Stimulated activated naive CD4-positive, alpha-beta T cell (primary cell): ENCODE data around the gene PHACTR3.

Source experiments
- DNase-seq, 6 experiments: peaks; one replicate each; lab custom pipeline; 2025; lab: John Stamatoyannopoulos, UW

The PHACTR3 gene

DNA sequence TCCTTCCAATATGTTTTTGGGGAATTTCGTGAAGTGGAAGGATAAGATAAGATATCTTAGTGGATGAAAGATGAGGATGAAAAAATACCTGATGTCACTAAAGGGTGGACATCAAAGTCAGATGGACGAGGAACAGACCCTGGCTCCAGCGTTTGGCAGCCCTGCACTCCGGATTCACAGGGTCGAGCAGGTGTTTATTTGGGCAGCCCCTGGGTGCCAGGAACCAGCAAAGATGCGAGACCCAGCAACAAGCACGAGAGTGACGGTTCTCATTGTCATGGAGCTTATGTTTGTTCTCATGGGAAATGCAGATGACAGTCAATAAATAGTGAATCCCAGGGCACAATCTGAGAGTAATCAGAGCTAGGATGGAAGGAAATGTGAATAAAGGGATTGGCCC is 131.1 kb downstream of the PHACTR3 start:
- no peak for DNase-seq

DNA sequence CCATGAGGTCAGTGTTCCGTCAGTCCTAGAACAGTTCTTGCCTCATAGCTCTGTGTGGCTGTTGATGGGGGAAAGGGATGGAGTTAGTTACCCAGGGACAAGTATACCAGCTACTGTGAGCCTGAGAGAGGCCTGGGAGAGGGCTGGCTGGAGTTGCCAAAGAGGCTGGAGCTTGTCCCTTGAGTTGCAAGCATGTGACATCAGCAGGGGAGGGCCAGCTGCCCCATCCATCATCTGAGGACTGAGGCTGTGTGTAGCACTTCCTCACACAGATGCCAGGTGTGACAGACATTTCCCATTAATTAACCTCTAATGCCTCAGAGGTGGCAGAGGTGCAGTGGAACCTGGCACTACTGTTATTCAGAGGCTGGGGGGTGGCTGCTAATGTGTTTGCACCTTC is 131.6 kb downstream of the PHACTR3 start:
- DNase-seq = no peak

DNA sequence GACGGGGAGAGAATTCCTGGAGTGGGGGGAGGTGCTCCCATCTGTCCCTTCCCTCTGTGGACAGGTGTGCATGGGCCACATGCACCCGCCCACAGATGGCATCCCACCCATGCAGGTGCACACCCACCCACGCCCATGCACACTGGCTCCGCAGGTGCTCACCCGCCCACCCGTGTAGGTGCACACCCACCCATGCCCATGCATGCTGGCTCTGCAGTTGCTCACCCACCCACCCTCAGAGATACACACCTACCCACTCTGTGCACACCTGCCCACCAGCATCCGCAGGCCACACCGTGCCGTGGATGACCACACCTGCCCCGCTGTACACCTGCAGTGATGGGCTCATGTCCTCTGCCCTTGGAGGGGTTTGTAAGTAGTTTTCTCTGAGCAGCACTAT is 132.0 kb downstream of the PHACTR3 start:
- DNase-seq = no peak

DNA sequence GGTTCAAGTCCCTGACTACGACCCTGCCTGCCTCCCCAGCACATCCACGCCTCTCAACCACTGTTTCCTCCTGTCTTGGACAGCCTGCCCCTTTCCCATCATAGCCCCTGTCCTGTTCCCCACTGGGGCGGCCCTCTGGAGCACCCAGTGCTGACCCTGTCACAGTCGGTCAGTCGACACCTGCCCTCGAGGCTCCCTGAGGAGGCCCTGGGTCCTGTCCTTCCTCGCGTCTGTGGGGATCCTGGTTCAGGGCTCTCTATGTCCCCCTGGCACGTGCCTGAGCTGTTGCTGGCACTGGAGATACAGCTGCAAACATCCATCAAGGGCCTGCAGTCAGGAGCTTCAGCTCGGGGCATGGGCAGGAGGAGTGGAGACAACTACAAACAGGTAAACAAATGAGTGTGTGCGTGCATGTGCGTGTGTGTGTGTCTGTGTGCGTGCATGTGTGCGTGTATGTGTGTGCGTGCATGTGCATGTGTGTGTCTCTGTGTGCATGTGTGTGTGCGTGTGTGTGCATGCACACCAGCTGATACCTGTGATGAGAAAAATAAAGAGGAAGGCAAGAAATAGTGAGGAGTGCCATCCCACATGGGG is 132.8 kb downstream of the PHACTR3 start:
- no peak for DNase-seq

DNA sequence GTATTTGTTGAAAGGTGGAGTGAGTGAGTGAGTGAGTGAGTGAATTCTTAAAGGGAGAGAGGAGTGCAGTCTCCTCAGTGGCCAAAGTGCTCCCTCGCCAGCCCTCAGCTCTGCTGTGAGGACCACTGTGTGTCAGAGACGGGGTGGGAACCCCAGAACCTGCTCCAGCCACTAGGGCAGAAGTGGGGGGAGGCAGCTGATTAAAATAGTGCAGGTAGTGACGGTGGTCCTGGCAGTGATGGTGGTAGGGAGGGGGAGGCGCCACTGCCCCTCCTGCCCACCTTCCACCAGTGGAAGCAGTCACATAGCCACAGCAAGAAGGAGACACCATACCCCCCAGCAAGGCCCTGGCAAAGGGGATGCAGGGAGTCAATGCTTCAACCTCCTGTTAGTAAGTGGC is 133.5 kb downstream of the PHACTR3 start:
- DNase-seq = no peak

DNA sequence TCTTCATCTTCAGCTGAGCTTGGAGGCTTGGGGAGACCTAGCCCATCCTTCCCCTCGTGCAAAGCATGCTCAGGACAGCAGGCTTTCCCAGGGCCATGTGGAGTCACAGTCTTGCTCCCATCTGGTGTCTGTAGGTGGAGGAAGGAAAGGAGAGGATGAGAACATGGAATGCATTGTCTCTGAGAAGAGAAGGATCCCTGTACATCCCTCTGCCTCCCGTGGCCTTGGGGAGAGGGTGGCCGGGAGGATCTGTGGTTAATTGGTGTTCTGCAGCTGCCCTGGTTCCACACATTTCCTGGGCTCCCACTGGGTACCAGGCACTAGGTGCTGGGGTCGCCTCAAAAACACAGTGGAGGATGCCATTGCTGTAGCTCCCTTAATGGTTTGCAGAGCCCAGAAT is 134.5 kb downstream of the PHACTR3 start:
- no peak for DNase-seq

DNA sequence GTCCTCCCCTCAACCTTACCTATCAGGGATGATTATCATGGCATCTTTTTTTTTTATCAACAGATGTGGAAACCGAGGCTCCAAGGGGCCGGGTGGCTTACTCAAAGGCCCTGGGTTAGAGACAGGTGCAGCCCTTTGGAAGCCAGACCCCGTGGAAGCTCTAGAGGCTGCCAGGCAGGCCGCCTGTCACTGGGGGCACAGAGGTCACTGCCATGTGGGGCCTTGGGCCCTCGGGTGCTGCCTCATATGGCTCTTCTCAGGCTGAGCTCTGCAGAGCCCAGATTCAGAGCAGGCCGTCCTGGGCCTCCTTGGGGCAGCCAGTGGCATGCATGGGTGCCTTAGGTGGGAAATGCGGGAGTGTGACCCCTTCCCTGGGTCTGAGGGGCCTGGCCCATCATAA is 136.3 kb downstream of the PHACTR3 start:
- no peak for DNase-seq

DNA sequence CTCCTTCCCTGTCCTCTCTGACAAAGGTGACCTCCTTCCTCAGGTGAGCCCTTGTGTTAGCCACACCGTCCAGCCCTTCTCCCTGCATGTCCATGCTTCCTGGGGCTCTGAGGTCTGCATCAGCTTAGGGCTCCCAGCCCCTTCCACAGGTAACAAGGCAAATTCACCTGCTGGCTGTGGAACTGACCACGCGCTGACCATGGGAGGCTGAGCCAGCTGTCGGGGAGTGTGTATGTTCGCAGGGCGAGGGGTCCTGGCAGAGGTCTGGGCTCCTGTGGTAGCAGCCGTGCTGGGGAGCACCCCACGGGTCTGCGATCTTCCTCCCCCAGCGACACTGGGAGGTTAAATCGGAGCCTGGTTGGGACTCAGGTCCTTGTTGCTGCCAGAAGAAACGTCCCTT is 136.7 kb downstream of the PHACTR3 start:
- DNase-seq = no peak

DNA sequence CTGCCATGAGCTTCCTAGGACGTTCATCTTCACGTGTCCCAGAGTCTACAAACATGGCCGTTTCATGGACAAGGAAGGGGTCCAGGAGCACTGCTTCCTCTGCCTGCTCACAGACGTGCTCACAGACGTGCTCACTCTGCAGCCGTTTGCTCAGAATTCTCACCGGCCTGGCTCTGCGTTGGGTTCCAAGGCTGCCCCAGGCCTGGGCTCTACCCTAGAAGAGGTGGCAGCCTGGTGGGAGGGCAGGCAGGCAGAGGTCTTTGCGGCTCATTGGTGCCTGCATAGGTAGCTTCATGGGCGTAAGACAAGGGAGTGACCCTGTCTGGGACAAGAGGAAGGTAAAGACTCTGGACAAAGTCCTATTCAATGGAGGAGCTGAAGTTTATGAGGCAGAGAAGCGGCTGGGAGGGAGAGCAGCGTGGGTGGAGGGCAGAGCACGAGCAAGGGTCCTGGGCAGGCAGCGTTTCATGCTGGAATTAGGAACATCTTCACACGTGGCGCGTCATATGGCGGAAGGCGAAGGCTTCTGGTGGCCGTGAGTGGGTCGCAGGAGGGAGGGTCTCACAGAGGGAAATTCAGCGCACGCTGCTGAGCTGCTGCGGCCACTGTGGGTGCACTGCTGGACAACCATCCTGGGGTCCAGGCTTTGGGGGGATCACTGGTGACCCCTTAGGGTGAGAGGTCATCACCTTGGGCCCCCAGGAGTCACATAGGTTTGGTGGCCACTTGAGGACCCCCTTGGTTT is 138.2 kb downstream of the PHACTR3 start:
- no peak for DNase-seq

DNA sequence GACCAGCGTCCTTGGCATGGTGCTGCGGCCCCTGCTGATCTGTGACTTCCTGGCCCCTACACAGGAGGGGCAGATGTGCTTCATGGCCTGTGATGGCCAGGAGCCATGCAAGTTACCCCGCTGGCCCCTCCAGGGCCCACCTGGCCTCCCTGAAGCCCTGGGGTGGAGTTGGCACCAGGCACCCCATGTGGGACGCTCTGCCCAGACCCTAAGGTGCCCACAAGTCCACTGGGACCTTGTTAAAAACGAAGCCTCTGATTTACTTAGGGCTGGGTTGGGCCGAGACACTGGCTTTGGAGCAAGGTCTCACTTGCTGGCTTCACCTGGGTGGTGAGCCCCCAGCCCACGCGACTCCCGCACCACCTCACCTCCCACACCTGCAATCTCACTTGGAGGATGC is 139.0 kb downstream of the PHACTR3 start:
- DNase-seq = no peak

DNA sequence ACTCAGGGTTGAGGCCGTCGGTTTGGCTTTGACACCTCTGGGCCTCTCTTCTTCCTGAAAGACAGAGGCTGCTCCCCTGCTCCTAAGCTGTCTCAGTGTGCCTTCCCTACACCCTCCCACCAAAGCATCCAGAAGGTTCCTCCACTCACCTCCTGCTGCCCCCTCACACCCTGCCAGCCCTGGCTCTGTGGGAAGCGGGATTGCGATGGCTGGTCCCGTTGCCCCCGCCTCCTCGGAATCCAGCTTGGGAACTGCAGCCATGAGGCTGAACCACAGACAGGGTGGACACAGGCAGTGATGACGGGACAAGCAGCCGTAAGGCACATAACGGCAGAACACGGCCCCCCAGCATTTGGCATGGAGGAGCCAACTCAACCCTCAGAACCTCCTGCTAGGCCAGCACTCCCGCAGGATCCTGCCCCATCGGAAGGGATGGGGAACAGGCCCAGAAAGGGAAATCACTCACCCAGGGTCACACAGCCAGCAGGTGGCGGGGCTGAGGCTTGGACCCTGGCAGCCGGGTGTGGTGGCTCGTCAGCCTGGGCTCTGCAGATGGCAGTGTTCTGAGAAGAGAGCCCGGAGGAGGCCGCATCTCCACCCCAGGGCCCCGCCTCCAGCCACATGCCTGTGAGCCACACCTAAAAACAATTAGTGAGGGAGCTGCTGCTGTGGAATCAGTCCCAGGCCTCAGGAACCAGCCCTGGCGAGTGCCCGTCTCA is 139.6 kb downstream of the PHACTR3 start:
- DNase-seq = no peak

DNA sequence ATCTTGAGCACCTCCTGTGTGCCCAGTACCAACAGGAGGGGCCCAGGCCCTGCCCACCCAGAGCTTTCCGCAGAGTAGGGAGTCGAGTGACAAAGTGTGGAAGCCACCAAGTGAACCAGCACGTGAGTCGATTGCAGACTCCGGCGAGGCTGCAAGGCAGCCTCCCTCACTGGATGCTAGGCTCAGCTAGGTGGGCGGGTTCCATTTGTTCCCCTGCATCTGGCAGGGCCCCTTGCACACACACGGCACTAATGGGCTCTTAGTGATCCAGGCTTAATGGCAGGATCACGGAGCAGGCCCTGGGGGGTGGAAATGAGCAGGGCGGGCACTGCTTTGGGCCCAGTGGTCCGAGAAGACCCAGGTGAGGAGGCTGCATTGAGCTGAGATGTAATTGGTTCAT is 140.4 kb downstream of the PHACTR3 start:
- DNase-seq = no peak

DNA sequence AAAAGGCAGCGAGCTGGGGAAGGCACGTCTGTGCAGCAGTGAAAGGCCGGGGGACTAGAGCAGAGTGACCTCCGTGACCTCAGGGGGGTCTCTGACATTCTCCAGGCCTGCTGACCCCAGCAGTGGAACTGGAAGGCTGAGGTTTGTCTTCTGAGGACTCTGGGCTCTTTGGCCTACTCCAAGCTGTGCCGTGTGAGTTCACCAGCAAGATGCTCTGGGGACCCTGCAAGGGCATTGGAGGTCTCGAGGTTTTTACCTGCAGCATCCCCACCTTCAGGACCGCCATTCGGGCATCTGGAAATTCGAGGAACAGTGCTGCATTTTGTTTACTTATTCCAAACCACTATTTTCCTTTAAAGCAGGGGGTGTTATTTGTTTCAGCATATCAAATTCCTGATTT is 140.9 kb downstream of the PHACTR3 start:
- no peak for DNase-seq

DNA sequence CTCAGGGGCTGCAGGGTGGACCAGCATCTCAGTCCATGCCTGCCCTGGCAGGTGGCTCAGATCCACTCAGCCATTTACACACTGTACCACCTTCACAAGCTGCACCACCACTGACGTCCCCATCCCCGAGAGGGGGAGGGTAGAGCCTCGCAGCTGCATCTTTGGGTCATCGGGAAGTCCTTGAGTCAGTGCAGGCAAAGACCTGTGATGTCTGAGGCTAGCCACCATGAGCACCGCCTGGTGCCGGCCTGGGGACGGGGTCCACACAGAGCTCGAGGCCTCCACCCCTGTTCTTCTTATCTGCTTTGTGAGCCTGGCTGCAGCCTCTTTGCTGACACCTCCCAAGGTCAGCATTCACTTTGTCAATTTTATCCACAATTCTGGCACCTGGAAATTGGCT is 141.4 kb downstream of the PHACTR3 start:
- DNase-seq = no peak

DNA sequence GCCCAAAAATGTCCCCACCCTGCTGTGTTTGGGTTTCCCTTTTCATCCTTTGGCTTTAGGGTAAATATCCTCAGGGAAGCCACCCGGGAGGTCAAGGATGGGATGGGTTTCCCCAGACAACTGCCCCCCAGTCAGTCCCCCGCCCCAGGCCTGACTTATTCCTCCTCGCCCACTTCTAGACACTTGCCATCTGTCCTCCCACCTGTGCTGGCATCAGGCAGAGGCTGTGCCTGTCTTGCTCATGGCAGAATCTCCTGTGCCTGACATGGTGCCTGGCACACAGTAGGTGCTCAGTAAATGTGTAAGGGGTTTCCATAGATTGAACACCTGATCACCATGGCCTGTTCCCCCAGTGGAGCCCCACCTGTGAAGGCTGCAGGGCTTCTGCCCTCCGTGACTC is 141.8 kb downstream of the PHACTR3 start:
- DNase-seq = no peak

DNA sequence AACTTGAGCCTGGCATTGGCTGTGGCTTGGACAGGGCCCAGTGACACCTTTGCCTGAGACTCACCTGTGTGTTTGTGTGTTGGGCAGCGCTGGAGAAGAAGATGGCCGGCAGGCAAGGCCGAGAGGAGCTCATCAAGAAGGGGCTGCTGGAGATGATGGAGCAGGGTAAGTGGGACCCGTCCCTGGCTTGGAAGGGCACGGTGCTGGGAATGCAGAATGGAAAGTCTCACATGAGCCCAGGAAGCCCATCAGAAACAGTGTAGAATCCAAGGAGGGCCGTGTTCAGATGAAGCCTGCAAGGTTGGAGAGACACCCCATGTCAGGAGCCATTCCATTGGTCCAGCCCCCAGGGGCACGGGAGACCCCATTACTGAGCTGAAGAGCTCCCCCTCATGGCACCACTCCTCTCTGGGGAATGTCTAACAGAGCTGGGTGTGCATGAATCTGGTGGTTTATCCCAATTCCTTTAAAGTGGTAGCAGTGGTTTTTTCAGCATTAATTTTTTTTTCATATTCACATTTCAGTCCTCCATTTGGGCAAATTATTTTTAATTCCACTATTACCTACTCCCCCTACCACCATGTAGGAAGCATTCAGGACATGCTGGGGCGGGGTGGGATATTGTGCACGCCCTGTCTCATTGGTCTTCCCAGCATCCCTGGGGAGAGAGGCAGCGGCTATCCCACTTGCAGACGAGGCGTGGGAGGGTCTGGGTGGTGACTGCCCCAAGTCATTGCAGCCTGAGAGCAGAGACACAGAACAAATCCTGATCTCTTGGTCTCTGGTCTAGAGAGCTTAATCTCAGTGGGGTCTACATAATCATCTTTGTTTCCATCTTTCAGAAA is 143.6 kb downstream of the PHACTR3 start:
- no peak for DNase-seq

DNA sequence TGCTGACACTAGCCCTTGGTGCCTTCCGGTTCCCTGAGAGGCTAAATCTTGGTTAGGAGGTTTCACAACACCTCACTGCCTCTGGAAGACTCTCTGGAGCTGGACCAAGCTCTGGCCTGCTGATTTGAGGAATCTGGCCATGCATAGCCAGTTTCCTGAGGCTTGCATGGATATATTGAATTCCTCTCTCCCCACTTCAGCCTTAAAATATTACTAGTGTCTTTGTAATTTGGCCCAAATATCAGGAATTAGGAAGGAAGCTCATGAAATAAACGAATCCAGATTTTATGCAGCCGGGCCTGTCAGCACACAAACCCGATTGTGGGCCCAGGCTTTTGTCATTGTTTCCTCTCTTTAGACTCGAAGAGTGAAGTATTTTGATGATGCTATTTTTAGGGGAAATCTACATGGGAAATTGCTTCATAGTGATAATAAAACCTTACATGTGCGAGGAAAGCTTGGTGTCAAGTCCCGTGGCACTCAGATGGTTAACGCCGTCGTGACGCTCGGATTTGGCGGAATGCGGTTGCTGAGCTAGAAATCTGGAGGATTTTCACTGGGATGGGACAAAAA is 144.4 kb downstream of the PHACTR3 start:
- no peak for DNase-seq

DNA sequence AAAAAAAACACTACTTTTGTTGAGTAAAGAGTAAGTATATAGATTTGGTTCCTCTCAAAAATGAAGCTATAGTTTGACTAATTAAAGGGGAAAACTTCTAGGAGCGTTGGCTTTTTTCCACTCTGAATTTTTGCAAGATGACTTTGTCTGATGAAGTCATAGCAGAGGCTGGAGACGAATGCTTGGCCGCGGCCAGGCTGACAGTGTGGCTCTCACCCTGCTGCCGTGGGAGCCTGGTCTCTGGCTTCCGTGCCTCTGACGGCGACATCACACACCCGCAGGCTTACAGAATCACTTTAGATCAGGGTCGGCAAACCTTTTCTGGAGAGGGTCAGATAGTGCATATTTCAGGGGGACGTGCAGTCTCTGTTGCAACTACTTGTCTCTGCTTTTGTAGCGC is 145.0 kb downstream of the PHACTR3 start:
- no peak for DNase-seq

DNA sequence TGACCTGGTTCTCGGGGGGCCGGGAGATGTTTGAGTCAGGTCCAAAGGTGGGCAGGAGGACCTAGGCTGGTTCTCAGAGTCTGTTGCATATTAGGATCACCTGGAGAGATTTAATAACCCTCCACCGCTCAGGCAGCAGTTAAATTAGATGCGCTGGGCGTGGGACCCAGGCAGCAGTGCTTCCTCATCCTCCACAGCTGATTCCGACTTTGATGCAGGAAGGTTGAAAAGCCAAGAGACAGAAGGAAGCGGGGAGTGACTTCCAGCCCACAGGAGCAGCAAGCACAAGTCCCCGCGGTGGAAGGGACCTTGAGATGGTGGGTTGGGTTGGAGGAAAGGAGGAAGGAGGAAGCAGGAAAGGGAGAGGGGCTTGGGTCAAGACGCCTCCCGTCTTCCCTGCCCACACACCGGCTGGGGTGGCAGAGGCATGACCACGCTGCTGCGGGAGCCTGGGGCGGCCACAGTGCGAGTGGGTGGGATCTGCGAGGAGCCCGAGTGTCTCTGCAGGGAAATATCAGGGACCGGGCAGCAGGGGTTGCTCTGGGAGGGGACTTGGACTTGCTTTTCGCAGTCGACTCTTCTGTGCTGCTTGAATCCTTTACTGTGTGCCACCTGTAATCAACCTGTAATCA is 146.0 kb downstream of the PHACTR3 start:
- no peak for DNase-seq

DNA sequence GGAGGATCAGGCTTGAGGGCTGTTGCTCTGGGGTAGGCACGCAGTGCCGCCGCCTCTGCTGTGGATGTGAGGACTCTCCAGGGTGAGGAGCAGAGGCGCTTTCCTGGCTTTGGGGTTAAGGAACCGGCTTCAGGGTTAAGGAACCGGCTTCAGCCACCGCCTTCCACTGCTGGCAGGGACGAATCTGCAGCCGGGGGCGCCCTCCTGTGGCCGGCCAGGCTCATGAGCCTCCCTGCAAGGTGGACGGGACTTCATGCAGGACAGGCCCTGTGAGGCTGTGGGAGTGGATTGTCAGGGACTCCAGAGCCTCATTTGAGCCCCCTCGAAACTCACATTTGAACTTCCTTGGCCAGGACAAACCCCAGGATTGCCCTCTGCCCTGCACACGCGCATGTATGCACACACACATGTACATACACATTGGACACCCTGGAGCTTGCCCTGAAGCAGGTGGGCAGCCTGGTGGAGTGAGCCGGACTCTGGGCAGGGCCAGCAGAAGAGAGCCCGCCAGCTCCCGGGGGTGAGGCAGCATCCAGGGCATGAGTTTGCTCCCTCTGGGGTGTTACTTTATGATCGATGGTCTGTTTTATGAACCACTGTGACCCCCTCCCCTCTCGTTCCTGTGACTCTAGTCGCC is 146.9 kb downstream of the PHACTR3 start:
- no peak for DNase-seq

DNA sequence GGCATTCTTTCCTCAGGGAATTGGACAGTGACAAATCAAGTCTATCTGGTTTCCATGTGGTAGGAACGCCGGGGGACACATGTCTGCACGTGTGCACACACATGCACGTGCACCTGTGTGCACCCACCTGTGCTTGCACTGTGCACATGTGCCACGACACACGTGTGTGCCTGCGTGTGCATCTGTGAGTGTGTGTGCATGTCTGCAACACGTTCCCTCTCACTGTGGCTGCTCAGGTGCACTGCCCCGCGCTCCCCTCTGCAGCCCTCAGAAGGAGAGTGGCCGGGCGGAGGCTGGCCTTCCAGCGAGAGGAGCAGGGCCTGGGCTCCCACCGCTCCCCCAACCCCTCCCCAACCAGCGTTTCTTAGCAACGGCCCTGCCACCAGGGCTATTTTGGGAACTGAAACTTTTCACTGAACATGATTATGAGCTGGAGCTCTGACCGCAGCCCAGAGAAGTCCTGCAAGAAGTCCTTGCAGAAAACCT is 147.8 kb downstream of the PHACTR3 start:
- no peak for DNase-seq
